ENCODE measurements around the gene RAVER2.

Gene RAVER2

DNA sequence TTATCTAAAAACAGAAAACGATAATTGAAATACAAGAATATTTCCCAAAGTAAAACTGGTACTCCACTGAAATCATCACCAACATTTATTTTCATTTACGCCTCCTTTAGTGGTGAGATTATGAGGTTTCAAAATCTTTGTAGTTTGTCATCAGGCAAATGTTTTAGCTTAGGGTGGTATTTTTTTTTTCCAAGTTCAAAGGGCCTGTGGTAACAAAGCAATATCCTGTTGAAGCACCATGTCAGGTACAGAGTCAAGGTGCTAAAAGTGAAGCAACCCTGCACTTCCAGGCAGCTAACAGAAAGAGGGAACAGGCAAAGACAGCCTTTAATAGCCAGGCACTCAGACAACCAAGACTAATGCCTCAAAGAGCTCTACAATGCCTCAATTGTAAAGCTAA lies 132.3 kb downstream of the RAVER2 start:
- no peak for DNase-seq (ENCODE audit: low read depth)

DNA sequence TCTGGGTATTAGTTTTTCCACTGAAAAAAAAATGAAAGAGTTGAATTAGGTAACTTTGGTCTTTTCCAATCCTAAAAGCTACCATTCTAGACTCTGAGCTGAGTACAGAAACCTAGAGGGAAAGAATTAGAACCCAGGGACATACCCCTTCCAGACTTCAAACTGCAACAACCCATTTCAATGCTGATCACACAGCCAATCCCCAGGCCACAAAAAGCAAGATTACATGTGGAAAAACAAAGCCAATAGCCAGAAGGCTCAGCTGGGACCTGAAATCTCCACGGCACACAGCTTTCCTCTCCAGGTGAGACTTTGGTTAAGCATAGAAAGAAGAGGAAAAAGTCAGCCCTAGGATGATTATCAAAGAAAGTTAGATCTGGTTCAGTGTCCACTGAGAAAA lies 132.7 kb downstream of the RAVER2 start:
- DNase-seq (ENCODE audit: low read depth), result no peak

DNA sequence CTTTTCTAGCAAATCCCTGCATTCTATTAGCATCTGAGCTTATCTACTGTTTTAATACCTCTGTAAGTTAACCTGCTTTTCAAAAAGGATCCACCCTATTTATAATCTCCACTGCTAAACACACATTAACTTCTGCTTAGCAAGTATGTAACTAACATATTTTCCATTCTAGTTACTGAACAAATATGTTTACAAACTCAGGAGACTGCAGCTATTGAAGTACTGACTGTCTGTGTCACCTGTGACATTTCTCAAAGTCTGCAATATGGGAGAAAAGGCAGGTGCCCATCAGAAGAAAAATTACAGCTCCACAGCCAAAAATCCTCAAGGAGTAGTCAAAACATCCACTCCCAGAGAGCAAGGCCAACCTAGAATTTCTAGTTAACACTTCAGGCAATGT lies 133.2 kb downstream of the RAVER2 start:
- no peak for DNase-seq (ENCODE audit: low read depth)

DNA sequence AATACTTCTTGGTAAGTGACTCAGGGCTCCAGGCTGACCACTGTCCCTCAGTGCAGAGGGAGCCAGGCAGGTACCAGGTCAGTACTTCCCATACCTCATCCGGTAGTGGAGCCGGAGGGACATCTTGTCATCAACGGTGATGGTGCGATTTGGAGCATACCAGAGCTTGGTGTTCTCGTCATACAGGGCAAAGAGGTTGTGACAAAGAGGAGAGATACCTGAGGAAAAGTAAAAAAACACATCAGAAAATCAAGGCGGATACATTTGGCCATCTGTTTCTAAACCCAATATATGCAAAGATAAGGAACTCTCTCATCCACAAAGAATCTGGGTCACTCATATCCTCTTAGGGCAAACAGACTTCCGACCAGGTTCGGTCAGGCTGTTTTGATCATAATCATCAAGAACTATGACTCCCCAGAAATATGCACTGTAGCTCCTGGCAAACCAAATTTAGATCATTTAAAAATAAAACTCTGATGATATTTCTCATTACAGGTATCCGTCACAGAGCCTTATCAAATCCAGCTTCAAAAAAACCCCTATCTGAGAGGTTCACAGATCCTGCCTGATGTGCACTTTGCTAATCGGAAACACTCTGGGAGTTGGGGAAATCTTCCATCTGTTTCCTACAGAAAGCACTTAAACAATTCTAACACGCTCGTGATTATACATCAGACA lies 134.2 kb downstream of the RAVER2 start:
- DNase-seq (ENCODE audit: low read depth), result peak; percentile 84

DNA sequence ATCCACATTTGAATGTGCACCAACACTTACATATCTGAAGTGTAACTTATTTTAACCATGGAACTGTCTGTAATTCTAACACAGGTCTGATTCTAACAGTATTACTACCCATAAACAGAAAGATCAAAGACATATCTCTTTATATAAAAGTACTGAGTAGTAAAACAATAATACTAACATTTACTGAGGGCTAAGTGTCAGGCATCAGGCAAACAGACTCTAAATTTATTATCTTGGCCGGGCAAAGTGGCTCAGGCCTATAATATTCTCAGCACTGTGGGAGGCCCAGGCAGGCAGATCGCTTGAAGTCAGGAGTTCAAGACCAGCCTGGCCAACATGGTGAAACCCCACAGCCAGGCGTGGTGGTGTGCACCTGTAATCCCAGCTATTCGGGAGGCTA lies 135.6 kb downstream of the RAVER2 start:
- DNase-seq (ENCODE audit: low read depth), result no peak

DNA sequence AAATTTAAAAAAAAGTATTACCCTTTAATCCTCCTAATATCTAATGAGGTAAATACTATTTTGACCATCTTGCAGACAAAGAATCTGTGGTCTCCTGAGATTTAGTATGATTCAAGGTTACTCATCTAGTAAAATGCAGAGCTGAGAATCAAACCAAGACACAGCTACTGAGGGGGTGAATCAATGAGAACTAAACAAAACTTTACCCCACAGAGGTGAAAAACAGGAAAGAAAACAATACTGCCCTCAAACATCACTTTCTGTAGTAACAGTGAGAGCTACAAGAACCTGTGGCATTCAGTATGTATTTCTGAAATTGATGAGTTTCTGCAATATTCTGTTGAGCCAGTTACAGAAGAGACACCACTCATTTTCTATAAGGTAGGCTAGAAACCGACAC lies 136.4 kb downstream of the RAVER2 start:
- peak; percentile 72 for DNase-seq (ENCODE audit: low read depth)

All from iris pigment epithelial cell (primary cell).